Lung (tissue), 12 donors: ENCODE measurements around the gene NTHL1. TPM values are rescaled to one million over a fixed set of nuclear protein-coding genes. Genes with fewer than 3 reads are reported as not detected.

ENCODE experiments used
- ATAC-seq: fragments of 200-7000 bp; cut with Tn5 transposase; one replicate; pipeline ENCODE4 v1.9.1; 2020; ENCODE audit warnings: moderate number of reproducible peaks; ENCODE audit not compliant: insufficient read depth, low FRiP score
- DNase-seq, 3 donors: peaks; one replicate each; pipeline ENCODE4 v3.0.0-alpha.2; 2013 to 2017
- H3K27ac ChIP-seq, 2 donors: one replicate each; pipeline ENCODE4 v1.5.1; 2013; ENCODE audit warnings: mild to moderate bottlenecking in 2 of 2, moderate library complexity in 2 of 2, control low read depth in 1 of 2, inconsistent platforms in 1 of 2, low read depth in 1 of 2, low read length in 1 of 2
- H3K27me3 ChIP-seq, 3 donors: one replicate each; pipeline ENCODE4 v1.5.1; 2013; ENCODE audit warnings: low read length in 2 of 3; ENCODE audit not compliant: control insufficient read depth in 3 of 3, insufficient read depth in 3 of 3
- H3K36me3 ChIP-seq, 4 donors: one replicate each; pipeline ENCODE4 v1.5.1; 2013; ENCODE audit warnings: low read length in 4 of 4, mild to moderate bottlenecking in 1 of 4, moderate library complexity in 1 of 4; ENCODE audit not compliant: control insufficient read depth in 4 of 4, insufficient read depth in 4 of 4
- H3K4me1 ChIP-seq, 5 donors: one replicate each; pipeline ENCODE4 v1.5.1; 2013; ENCODE audit warnings: low read length in 5 of 5, mild to moderate bottlenecking in 2 of 5, moderate library complexity in 1 of 5; ENCODE audit not compliant: control insufficient read depth in 5 of 5, insufficient read depth in 5 of 5
- H3K4me3 ChIP-seq: one replicate; pipeline ENCODE4 v1.5.1; 2013; ENCODE audit warnings: mild to moderate bottlenecking, control low read depth, moderate library complexity
- H3K9ac ChIP-seq, 2 donors: one replicate each; pipeline ENCODE4 v1.5.1; 2013; ENCODE audit warnings: low read length in 2 of 2, control low read depth in 1 of 2; ENCODE audit not compliant: insufficient read depth in 1 of 2
- H3K9me3 ChIP-seq, 4 donors: one replicate each; pipeline ENCODE4 v1.5.1; 2013; ENCODE audit warnings: low read length in 3 of 4, mild to moderate bottlenecking in 1 of 4, moderate library complexity in 1 of 4; ENCODE audit not compliant: control insufficient read depth in 4 of 4, insufficient read depth in 3 of 4
- CTCF ChIP-seq: IDR thresholded peaks from 2 replicates; pipeline ENCODE4 v1.5.1; 2012; ENCODE audit warnings: mild to moderate bottlenecking; ENCODE audit errors: control extremely low read depth, extremely low read depth
- WGBS, 2 donors: extraction: QIAGEN DNeasy Blood & Tissue Kit; methylation state at CpG; one replicate each; pipeline ENCODE4 v1.1.7; 2013; 5-methylcytosine and 5-hydroxymethylcytosine counted together
- polyA plus RNA-seq, 2 donors: library from polyadenylated mRNA; stranded (reverse); fragments of 200-250 nt; gene quantifications; one replicate each; pipeline ENCODE4 v1.2.1, GENCODE V29; 2013
- total RNA-seq, 2 donors: library from RNA; depleted of rRNA in 1 of 2; stranded (reverse); fragments of >200 nt in 1 of 2; gene quantifications; one replicate each; pipeline ENCODE4 v1.2.1, GENCODE V29; 2014 to 2021
- donor health status: control.
- donor health status: control.
- donor health status: Bipolar disorder and iron deficiency.
- donor health status: healthy.
- donor health status: DM: yes; HTN: yes; CAD: no.

NTHL1 gene
- total and polyA plus RNA-seq, 4 donors: 19.3 to 43.5 (median 29.1) TPM

- H3K9ac ChIP-seq: no peak overlapping the region
- 56 to 74% methylated on average over 11 of the region's 11 CpGs for WGBS, 2 donors
- no peak for ATAC-seq
Measured at GRCh38 chr16:2042986-2043666, 4.5 kb downstream of the NTHL1 start.

DNA sequence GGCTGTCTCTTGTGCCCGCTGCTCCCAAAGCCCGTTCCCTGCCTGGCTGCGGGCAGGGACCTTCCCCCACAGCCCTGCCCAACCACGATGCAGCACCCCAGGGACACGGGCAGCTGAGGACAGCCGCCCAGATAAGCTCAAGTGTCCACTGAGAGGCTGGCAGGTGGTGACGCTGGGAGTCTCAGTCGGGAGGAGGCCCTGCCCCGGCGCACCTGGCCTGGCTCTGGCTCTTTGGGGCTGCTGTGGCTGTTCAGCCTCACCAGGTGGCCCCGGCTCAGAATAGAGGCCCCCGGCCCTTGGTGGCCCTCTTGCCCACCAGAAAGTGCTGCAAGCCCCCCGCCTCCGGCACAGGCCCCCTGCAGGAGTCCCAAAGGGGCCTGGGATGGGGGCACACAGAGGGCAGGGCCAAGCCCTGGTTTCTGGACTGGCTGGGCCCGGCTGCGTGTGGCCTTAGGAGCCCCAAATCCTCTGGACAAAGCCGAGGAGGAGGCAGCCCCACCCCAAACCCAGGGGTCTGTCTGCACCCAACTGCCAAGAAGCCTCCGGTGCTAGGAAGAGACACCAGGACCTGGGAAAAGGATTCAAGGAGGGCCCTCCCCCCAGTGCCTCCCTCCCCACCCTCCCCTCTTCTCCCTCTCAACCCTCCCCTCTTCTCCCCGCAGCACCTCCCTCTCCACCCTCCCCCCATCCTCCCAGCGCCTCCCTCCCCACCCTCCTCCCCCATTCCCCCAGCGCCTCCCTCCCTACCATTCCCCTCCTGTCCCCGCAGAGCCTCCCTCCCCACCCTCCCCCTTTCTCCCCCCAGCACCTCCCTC, 5.3 kb downstream of the NTHL1 start:
- no peak for TF ChIP-seq CTCF
- ATAC-seq: peak; percentile 35
- no peaks in the 10 kb centered on the region for H3K9me3 ChIP-seq
- H3K4me3 ChIP-seq: no peak overlapping the region
- 51 to 74% methylated on average over 19 to 22 of the region's 22 CpGs for WGBS, 2 donors
- peaks cover 3 to 75% (median 62%) of the 10 kb centered on the region in 5 donors for H3K4me1 ChIP-seq
- peaks cover 0 to 14% (median 5%) of the 10 kb centered on the region in 4 donors for H3K36me3 ChIP-seq
- no peaks in the 10 kb centered on the region for H3K27me3 ChIP-seq
- peak in 2 of 3 donors; percentile 63 to 66 for DNase-seq
- peak overlapping the region in 1 of 2 donors; percentile 89 for H3K27ac ChIP-seq
- H3K9ac ChIP-seq: no peak overlapping the region

More at GRCh38 chr16:2042986-2043666, 4.5 kb downstream of the NTHL1 start:
- no peak for TF ChIP-seq CTCF
- Histone ChIP-seq H3K9me3 (no peaks in the 10 kb centered on the region), H3K27me3 (no peaks in the 10 kb centered on the region), H3K4me1 (peaks cover 3 to 68% (median 55%) of the 10 kb centered on the region in 5 donors), H3K36me3 (peaks cover 0 to 8% (median 0%) of the 10 kb centered on the region in 4 donors), H3K27ac (peak overlapping the region in 1 of 2 donors; percentile 78), H3K4me3 (no peak overlapping the region)
- DNase-seq: no peak

DNA sequence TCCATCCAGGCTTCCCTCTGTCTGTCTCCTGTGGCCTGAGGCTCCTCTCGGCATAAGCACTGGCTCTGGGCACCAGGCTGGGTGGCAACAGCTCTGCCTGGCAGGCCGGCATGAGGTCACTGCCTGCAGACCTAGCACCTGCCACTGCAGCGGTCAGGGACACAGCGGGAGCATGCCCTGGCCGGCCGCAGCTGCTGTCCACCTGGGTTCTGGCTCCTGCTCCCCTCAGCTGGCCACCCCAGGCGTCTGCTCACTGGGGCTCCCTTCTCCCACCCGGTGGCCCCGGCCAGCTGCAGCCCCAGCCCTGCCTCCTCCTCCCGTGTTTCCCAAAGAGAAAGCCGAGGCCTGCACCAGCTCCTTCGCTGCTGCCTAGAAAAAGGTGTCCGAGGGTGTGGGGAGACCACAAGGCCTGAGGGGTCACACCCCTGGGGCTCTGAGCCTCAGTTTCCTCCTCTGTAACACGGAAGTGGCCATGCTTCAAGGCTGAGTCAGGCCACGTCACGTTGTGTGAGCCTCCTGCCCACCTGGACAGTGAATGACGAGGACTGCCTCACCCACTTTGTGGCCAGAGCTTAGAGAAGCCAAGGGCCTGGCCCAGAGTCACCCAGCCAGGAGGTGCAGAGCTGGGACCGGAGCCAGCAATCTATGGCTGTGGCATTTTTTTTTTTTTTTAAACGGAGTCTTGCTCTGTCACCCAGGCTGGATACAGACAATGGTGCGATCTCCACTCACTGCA, 6.7 kb downstream of the NTHL1 start:
- WGBS, 2 donors: 62 to 78% methylated on average over 20 of the region's 20 CpGs
- TF ChIP-seq CTCF: no peak
- Histone ChIP-seq H3K9me3 (no peaks in the 10 kb centered on the region), H3K4me1 (peaks cover 3 to 76% (median 70%) of the 10 kb centered on the region in 5 donors), H3K36me3 (peaks cover 0 to 20% (median 12%) of the 10 kb centered on the region in 4 donors), H3K27ac (peak overlapping the region in 1 of 2 donors; percentile 89), H3K4me3 (no peak overlapping the region), H3K9ac (no peak overlapping the region), H3K27me3 (no peaks in the 10 kb centered on the region)
- DNase-seq: no peak
- no peak for ATAC-seq
